HEK293 (cell line): ENCODE data around the gene USP21.

Experiments
- CTCF ChIA-PET: fragments of 350-600 bp; formaldehyde crosslinking; extraction: SDS; loops from one replicate; lab custom pipeline; 2021; ENCODE audit warnings: antibody characterized with exemption; lab: Yijun Ruan, JAX
- POLR2A ChIA-PET: fragments of 300-600 bp; formaldehyde crosslinking; extraction: SDS; loops from one replicate; lab custom pipeline; 2020; ENCODE audit warnings: antibody characterized with exemption, inconsistent platforms; lab: Yijun Ruan, JAX
- H3K27ac ChIP-seq: fragments of 200-500 bp; sonication (Bioruptor generic); 2 replicates; pipeline ENCODE4 v1.5.1; 2014; ENCODE audit warnings: low read depth, low read length, control low read depth, inconsistent platforms; ENCODE audit errors: extremely low read depth
- H3K36me3 ChIP-seq, 2 experiments: fragments of 200-500 bp in 1 of 2; sonication (Bioruptor generic) in 1 of 2; 1 replicate in 1 of 2; 2 replicates in 1 of 2; pipeline ENCODE4 v1.5.1; 2014 to 2017; ENCODE audit warnings: inconsistent platforms in 2 of 2, low read length in 2 of 2; ENCODE audit not compliant: control insufficient read depth in 2 of 2, insufficient read depth in 1 of 2
- H3K4me1 ChIP-seq: fragments of 200-500 bp; sonication (Bioruptor generic); 2 replicates; pipeline ENCODE4 v1.5.1; 2014; ENCODE audit warnings: mild to moderate bottlenecking, low read length, inconsistent platforms; ENCODE audit not compliant: control insufficient read depth, insufficient read depth
- H3K4me3 ChIP-seq: 2 replicates; pipeline ENCODE4 v1.5.1; 2011; ENCODE audit warnings: low read depth, mild to moderate bottlenecking, control low read depth, low read length, moderate library complexity
- H3K9me3 ChIP-seq: fragments of 200-500 bp; sonication (Bioruptor generic); 2 replicates; pipeline ENCODE4 v1.5.1; 2014; ENCODE audit warnings: low read depth, low read length, inconsistent platforms; ENCODE audit not compliant: control insufficient read depth, insufficient read depth
- FEZF1 ChIP-seq: fragments of 450-650 bp; formaldehyde crosslinking; IDR thresholded peaks from 2 replicates; pipeline ENCODE4 v1.5.1; 2016; ENCODE audit warnings: missing biosample characterization, missing genetic modification characterization
- GFI1B ChIP-seq: fragments of 450-650 bp; formaldehyde crosslinking; IDR thresholded peaks from 2 replicates; pipeline ENCODE4 v1.5.1; 2016; ENCODE audit warnings: missing biosample characterization, missing genetic modification characterization
- KLF1 ChIP-seq: fragments of 450-650 bp; formaldehyde crosslinking; IDR thresholded peaks from 2 replicates; pipeline ENCODE4 v1.5.1; 2016; ENCODE audit warnings: missing biosample characterization, missing genetic modification characterization
- MYNN ChIP-seq: fragments of 450-650 bp; formaldehyde crosslinking; IDR thresholded peaks from 2 replicates; pipeline ENCODE4 v1.5.1; 2016; ENCODE audit warnings: missing biosample characterization, missing genetic modification characterization, borderline replicate concordance
- REPIN1 ChIP-seq: fragments of 450-650 bp; formaldehyde crosslinking; IDR thresholded peaks from 2 replicates; pipeline ENCODE4 v1.5.1; 2017; ENCODE audit warnings: missing biosample characterization, missing genetic modification characterization, low read depth
- SCRT1 ChIP-seq: fragments of 450-650 bp; formaldehyde crosslinking; IDR thresholded peaks from 2 replicates; pipeline ENCODE4 v1.5.1; 2016; ENCODE audit warnings: missing biosample characterization, missing genetic modification characterization, borderline replicate concordance
- SCRT2 ChIP-seq: fragments of 450-650 bp; formaldehyde crosslinking; IDR thresholded peaks from 2 replicates; pipeline ENCODE4 v1.5.1; 2016; ENCODE audit warnings: missing biosample characterization, missing genetic modification characterization
- ZBTB17 ChIP-seq: fragments of 450-650 bp; formaldehyde crosslinking; IDR thresholded peaks from 2 replicates; pipeline ENCODE4 v1.5.1; 2016; ENCODE audit warnings: missing biosample characterization, missing genetic modification characterization
- ZNF138 ChIP-seq: fragments of 450-650 bp; formaldehyde crosslinking; IDR thresholded peaks from 2 replicates; pipeline ENCODE4 v1.5.1; 2016; ENCODE audit warnings: missing biosample characterization, missing genetic modification characterization, borderline replicate concordance
- ZNF16 ChIP-seq: fragments of 450-650 bp; formaldehyde crosslinking; IDR thresholded peaks from 2 replicates; pipeline ENCODE4 v1.5.1; 2016; ENCODE audit warnings: low read depth, missing biosample characterization, missing genetic modification characterization
- ZNF211 ChIP-seq: fragments of 450-650 bp; formaldehyde crosslinking; IDR thresholded peaks from 2 replicates; pipeline ENCODE4 v1.5.1; 2016; ENCODE audit warnings: low read depth, missing biosample characterization, missing genetic modification characterization
- ZNF23 ChIP-seq: fragments of 450-650 bp; formaldehyde crosslinking; IDR thresholded peaks from 2 replicates; pipeline ENCODE4 v1.5.1; 2016; ENCODE audit warnings: missing biosample characterization, missing genetic modification characterization, borderline replicate concordance
- ZNF292 ChIP-seq: fragments of 450-650 bp; formaldehyde crosslinking; IDR thresholded peaks from 2 replicates; pipeline ENCODE4 v1.5.1; 2016; ENCODE audit warnings: low read depth, missing biosample characterization, missing genetic modification characterization, borderline replicate concordance
- ZNF416 ChIP-seq: fragments of 450-650 bp; formaldehyde crosslinking; IDR thresholded peaks from 2 replicates; pipeline ENCODE4 v1.5.1; 2016; ENCODE audit warnings: missing biosample characterization, missing genetic modification characterization
- ZNF514 ChIP-seq: fragments of 450-650 bp; formaldehyde crosslinking; IDR thresholded peaks from 2 replicates; pipeline ENCODE4 v1.5.1; 2016; ENCODE audit warnings: missing biosample characterization, missing genetic modification characterization
- ZNF548 ChIP-seq: fragments of 450-650 bp; formaldehyde crosslinking; IDR thresholded peaks from 2 replicates; pipeline ENCODE4 v1.5.1; 2016; ENCODE audit warnings: missing biosample characterization, missing genetic modification characterization
- ZNF600 ChIP-seq: fragments of 450-650 bp; formaldehyde crosslinking; IDR thresholded peaks from 2 replicates; pipeline ENCODE4 v1.5.1; 2016; ENCODE audit warnings: missing biosample characterization, missing genetic modification characterization
- ZNF776 ChIP-seq: fragments of 450-650 bp; formaldehyde crosslinking; IDR thresholded peaks from 2 replicates; pipeline ENCODE4 v1.5.0; 2017; ENCODE audit warnings: missing biosample characterization, missing genetic modification characterization, borderline replicate concordance
- TF ChIP-seq, protein P1 (sequence below): fragments of 450-650 bp; formaldehyde crosslinking; IDR thresholded peaks from 2 replicates; pipeline ENCODE4 v1.5.1; 2016; ENCODE audit warnings: missing biosample characterization, missing genetic modification characterization, low read depth
- TF ChIP-seq, protein P2 (sequence below): fragments of 450-650 bp; formaldehyde crosslinking; conservative IDR thresholded peaks from 2 replicates; pipeline ENCODE4 v1.5.1; 2016; ENCODE audit warnings: low read depth, missing biosample characterization, missing genetic modification characterization
- TF ChIP-seq, protein P3 (sequence below): fragments of 450-650 bp; IDR thresholded peaks from 2 replicates; pipeline ENCODE4 v1.5.1; 2018; ENCODE audit warnings: missing biosample characterization, mild to moderate bottlenecking, missing genetic modification characterization
- TF ChIP-seq, protein P4 (sequence below): fragments of 450-650 bp; formaldehyde crosslinking; IDR thresholded peaks from 2 replicates; pipeline ENCODE4; 2016; ENCODE audit warnings: missing biosample characterization, missing genetic modification characterization
- TF ChIP-seq, protein P5 (sequence below): fragments of 450-650 bp; formaldehyde crosslinking; IDR thresholded peaks from 2 replicates; pipeline ENCODE4 v1.5.1; 2017; ENCODE audit warnings: missing biosample characterization, missing genetic modification characterization

Gene USP21

DNA sequence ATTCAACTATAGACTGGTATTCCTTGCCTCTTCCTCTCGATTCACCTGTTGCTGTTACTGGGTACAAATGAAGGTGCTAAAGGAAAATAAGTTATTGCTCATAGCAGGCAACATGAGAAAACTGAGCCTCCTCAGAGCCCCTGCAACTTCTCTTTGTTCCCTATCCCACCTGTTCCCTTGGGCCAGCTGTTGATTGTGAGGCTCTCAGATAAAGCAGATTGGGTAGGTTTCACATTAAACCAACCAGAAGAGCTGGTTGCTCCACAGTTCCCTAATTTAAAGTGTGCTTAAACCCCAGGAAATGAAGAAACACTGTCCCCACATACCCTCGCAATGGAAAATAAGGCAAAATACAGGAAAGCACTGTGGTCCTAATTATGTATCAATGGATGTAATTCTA, 31.7 kb upstream of the USP21 start:
- H3K27ac ChIP-seq = no peak overlapping the region
- ChIA-PET POLR2A (interaction anchor here (1.0 kb wide), 1 partner anchor 10 kb away, joined by 4 read pairs; the partner anchor contains the start of genes NIT1 and PFDN2), CTCF (interaction anchor here (0.7 to 1.2 kb wide), 3 partner anchors 10 to 961 kb away, joined by 3 to 4 read pairs (median 4); partner anchors contain the start of gene KLHDC9)
- no peak overlapping the region for H3K4me3 ChIP-seq
- TF ChIP-seq SCRT2 (tag by site-specific recombination) (peak; percentile 96), SCRT1 (peak; percentile 90), ZNF23 (tag by site-specific recombination) (no peak), ZNF211 (tag by site-specific recombination) (no peak)
- TF ChIP-seq, protein P1, sequence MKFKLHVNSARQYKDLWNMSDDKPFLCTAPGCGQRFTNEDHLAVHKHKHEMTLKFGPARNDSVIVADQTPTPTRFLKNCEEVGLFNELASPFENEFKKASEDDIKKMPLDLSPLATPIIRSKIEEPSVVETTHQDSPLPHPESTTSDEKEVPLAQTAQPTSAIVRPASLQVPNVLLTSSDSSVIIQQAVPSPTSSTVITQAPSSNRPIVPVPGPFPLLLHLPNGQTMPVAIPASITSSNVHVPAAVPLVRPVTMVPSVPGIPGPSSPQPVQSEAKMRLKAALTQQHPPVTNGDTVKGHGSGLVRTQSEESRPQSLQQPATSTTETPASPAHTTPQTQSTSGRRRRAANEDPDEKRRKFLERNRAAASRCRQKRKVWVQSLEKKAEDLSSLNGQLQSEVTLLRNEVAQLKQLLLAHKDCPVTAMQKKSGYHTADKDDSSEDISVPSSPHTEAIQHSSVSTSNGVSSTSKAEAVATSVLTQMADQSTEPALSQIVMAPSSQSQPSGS = no peak
- H3K9me3 ChIP-seq = no peaks in the 10 kb centered on the region
- 0 out of 2 replicates have a peak, but pooled peaks cover 2% of the 10 kb centered on the region for H3K4me1 ChIP-seq
- H3K36me3 ChIP-seq = peaks cover 11 to 73% of the 10 kb centered on the region in 2 experiments

DNA sequence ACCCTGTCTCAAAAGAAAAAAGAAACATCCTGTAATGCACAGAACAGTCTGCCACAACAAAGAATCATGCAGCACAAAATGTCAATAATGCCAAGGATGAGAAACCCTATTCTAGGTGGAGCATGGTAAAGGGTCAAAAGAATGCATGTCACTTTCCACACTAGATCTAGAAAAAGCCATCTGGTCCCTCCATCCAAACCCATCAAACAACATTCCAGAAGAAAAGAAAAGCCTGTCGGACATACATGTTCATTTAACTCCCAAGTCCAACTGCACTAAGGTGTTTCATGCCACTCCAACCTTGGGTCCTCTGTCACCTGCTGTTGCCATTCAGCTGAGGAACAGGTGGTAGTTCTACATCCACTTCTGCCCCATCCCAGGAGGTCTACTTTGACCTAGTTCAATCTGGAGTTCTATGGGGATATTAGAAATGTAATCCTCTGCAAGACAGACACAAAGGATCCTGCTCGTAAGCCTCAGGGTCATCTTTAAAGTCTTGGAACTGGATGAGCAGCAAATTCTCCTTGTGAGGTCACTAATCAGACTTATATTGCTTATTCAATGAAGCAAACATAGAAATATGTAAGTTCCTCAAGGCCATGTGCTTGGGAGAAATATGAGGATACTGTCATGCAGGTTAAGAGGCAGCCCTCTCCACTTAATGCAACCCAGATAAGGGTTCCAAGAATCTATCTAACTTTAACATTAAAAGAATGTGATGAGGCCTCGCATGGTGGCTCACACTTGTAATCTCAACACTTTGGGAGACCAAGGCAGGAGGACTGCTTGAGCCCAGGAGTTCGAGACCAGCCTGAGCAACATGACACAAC, 30.5 kb upstream of the USP21 start:
- Histone ChIP-seq H3K4me3 (no peak overlapping the region), H3K36me3 (peaks cover 6 to 62% of the 10 kb centered on the region in 2 experiments; a peak in 2 of 3 replicates)
- POLR2A ChIA-PET = no interaction called here

More for the DNA sequence above, 30.5 kb upstream of the USP21 start:
- Histone ChIP-seq H3K27ac (no peak overlapping the region), H3K4me1 (0 out of 2 replicates have a peak, but pooled peaks cover 2% of the 10 kb centered on the region), H3K9me3 (no peaks in the 10 kb centered on the region)
- no peak for TF ChIP-seq GFI1B (tag by site-specific recombination)
- no peak for TF ChIP-seq ZNF548 (tag by site-specific recombination)
- TF ChIP-seq, protein P2, sequence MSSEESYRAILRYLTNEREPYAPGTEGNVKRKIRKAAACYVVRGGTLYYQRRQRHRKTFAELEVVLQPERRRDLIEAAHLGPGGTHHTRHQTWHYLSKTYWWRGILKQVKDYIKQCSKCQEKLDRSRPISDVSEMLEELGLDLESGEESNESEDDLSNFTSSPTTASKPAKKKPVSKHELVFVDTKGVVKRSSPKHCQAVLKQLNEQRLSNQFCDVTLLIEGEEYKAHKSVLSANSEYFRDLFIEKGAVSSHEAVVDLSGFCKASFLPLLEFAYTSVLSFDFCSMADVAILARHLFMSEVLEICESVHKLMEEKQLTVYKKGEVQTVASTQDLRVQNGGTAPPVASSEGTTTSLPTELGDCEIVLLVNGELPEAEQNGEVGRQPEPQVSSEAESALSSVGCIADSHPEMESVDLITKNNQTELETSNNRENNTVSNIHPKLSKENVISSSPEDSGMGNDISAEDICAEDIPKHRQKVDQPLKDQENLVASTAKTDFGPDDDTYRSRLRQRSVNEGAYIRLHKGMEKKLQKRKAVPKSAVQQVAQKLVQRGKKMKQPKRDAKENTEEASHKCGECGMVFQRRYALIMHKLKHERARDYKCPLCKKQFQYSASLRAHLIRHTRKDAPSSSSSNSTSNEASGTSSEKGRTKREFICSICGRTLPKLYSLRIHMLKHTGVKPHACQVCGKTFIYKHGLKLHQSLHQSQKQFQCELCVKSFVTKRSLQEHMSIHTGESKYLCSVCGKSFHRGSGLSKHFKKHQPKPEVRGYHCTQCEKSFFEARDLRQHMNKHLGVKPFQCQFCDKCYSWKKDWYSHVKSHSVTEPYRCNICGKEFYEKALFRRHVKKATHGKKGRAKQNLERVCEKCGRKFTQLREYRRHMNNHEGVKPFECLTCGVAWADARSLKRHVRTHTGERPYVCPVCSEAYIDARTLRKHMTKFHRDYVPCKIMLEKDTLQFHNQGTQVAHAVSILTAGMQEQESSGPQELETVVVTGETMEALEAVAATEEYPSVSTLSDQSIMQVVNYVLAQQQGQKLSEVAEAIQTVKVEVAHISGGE (tag by site-specific recombination) = no peak
- TF ChIP-seq ZBTB17 (tag by site-specific recombination) = no peak
- no peak for TF ChIP-seq FEZF1 (tag by site-specific recombination)
- TF ChIP-seq, protein P3, sequence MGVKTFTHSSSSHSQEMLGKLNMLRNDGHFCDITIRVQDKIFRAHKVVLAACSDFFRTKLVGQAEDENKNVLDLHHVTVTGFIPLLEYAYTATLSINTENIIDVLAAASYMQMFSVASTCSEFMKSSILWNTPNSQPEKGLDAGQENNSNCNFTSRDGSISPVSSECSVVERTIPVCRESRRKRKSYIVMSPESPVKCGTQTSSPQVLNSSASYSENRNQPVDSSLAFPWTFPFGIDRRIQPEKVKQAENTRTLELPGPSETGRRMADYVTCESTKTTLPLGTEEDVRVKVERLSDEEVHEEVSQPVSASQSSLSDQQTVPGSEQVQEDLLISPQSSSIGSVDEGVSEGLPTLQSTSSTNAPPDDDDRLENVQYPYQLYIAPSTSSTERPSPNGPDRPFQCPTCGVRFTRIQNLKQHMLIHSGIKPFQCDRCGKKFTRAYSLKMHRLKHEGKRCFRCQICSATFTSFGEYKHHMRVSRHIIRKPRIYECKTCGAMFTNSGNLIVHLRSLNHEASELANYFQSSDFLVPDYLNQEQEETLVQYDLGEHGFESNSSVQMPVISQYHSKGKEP = no peak
- no peak for TF ChIP-seq KLF1 (tag by site-specific recombination)
- no peak for TF ChIP-seq ZNF416
- TF ChIP-seq ZNF514 (tag by site-specific recombination) = no peak
- TF ChIP-seq, protein P4, sequence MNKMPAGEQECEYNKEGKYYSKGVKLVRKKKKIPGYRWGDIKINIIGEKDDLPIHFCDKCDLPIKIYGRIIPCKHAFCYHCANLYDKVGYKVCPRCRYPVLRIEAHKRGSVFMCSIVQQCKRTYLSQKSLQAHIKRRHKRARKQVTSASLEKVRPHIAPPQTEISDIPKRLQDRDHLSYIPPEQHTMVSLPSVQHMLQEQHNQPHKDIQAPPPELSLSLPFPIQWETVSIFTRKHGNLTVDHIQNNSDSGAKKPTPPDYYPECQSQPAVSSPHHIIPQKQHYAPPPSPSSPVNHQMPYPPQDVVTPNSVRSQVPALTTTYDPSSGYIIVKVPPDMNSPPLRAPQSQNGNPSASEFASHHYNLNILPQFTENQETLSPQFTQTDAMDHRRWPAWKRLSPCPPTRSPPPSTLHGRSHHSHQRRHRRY = no peak
- TF ChIP-seq, protein P5, sequence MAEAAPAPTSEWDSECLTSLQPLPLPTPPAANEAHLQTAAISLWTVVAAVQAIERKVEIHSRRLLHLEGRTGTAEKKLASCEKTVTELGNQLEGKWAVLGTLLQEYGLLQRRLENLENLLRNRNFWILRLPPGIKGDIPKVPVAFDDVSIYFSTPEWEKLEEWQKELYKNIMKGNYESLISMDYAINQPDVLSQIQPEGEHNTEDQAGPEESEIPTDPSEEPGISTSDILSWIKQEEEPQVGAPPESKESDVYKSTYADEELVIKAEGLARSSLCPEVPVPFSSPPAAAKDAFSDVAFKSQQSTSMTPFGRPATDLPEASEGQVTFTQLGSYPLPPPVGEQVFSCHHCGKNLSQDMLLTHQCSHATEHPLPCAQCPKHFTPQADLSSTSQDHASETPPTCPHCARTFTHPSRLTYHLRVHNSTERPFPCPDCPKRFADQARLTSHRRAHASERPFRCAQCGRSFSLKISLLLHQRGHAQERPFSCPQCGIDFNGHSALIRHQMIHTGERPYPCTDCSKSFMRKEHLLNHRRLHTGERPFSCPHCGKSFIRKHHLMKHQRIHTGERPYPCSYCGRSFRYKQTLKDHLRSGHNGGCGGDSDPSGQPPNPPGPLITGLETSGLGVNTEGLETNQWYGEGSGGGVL (tag by site-specific recombination) = no peak
- no peak for TF ChIP-seq ZNF292 (tag by site-specific recombination)
- TF ChIP-seq REPIN1 (tag by site-specific recombination) = no peak
- no peak for TF ChIP-seq MYNN (tag by site-specific recombination)
- TF ChIP-seq ZNF776 (tag by site-specific recombination) = no peak
- TF ChIP-seq ZNF138 (tag by site-specific recombination) = no peak
- no peak for TF ChIP-seq ZNF600 (tag by site-specific recombination)
- TF ChIP-seq ZNF16 (tag by site-specific recombination) = no peak
- CTCF ChIA-PET = interaction anchor here (0.9 kb wide), 1 partner anchor 11 kb away, joined by 3 read pairs; no protein-coding TSS in a partner anchor
